ENCODE measurements around the gene RGS12.

RGS12 gene

GRCh38 chr4:3256230-3257102 lies 36.4 kb upstream of the RGS12 start:
- H3K27ac ChIP-seq (ENCODE audit: low read depth, low read length) = no peak overlapping the region
- no peaks in the 10 kb centered on the region for H3F3A ChIP-seq (ENCODE audit: insufficient read depth)
- H3K9me2 ChIP-seq (replicated peaks; ENCODE audit: insufficient read depth, low read length) = no peaks in the 10 kb centered on the region

GRCh38 chr4:3257103-3257555 lies 35.7 kb upstream of the RGS12 start:
- Histone ChIP-seq H3K9ac (ENCODE audit: low read length) (no peak overlapping the region), H3F3A (ENCODE audit: insufficient read depth) (no peaks in the 10 kb centered on the region), H3K4me3 (ENCODE audit: insufficient read depth, low read length, poor library complexity, severe bottlenecking) (no peak overlapping the region), H3K27me3 (ENCODE audit: low read length) (no peaks in the 10 kb centered on the region), H3K9me3 (ENCODE audit: insufficient read depth, low read length) (no peaks in the 10 kb centered on the region), H3K79me2 (ENCODE audit: insufficient read depth, low read length) (no peaks in the 10 kb centered on the region), H3K27ac (ENCODE audit: low read depth, low read length) (no peak overlapping the region), H3K36me3 (ENCODE audit: low read length) (no peaks in the 10 kb centered on the region), H3K4me2 (ENCODE audit: low read depth, low read length, poor library complexity, severe bottlenecking) (no peak overlapping the region), H4K20me1 (ENCODE audit: low read depth, low read length) (no peaks in the 10 kb centered on the region), H3K9me2 (replicated peaks; ENCODE audit: insufficient read depth, low read length) (no peaks in the 10 kb centered on the region), H2AFZ (ENCODE audit: low read depth, low read length, severe bottlenecking) (no peak overlapping the region)
- TF ChIP-seq EZH2phosphoT487 (conservative IDR thresholded peaks at IDR 0.05; ENCODE audit: low read length) (no peak), CTCF (IDR thresholded peaks at IDR 0.05; ENCODE audit: insufficient read depth, low read length, poor library complexity, severe bottlenecking) (no peak)

More at GRCh38 chr4:3256230-3257102, 36.4 kb upstream of the RGS12 start:
- H3K27me3 ChIP-seq (ENCODE audit: low read length) = no peaks in the 10 kb centered on the region
- H2AFZ ChIP-seq (ENCODE audit: low read depth, low read length, severe bottlenecking) = no peak overlapping the region
- H3K36me3 ChIP-seq (ENCODE audit: low read length) = no peaks in the 10 kb centered on the region
- no peak overlapping the region for H3K4me3 ChIP-seq (ENCODE audit: insufficient read depth, low read length, poor library complexity, severe bottlenecking)
- no peaks in the 10 kb centered on the region for H3K9me3 ChIP-seq (ENCODE audit: insufficient read depth, low read length)
- H4K20me1 ChIP-seq (ENCODE audit: low read depth, low read length) = no peaks in the 10 kb centered on the region
- H3K9ac ChIP-seq (ENCODE audit: low read length) = no peak overlapping the region
- H3K4me2 ChIP-seq (ENCODE audit: low read depth, low read length, poor library complexity, severe bottlenecking) = no peak overlapping the region
- TF ChIP-seq CTCF (IDR thresholded peaks at IDR 0.05; ENCODE audit: insufficient read depth, low read length, poor library complexity, severe bottlenecking) (no peak), EZH2phosphoT487 (conservative IDR thresholded peaks at IDR 0.05; ENCODE audit: low read length) (no peak)
- H3K79me2 ChIP-seq (ENCODE audit: insufficient read depth, low read length) = no peaks in the 10 kb centered on the region

- no peaks in the 10 kb centered on the region for H3K9me2 ChIP-seq (replicated peaks; ENCODE audit: insufficient read depth, low read length)
- no peak overlapping the region for H3K4me3 ChIP-seq (ENCODE audit: insufficient read depth, low read length, poor library complexity, severe bottlenecking)
- H3K27ac ChIP-seq (ENCODE audit: low read depth, low read length) = no peak overlapping the region
Measured at GRCh38 chr4:3257556-3258482, 35.0 kb upstream of the RGS12 start.

More at GRCh38 chr4:3257556-3258482, 35.0 kb upstream of the RGS12 start:
- Histone ChIP-seq H3K4me2 (ENCODE audit: low read depth, low read length, poor library complexity, severe bottlenecking) (no peak overlapping the region), H4K20me1 (ENCODE audit: low read depth, low read length) (no peaks in the 10 kb centered on the region), H3F3A (ENCODE audit: insufficient read depth) (no peaks in the 10 kb centered on the region), H3K27me3 (ENCODE audit: low read length) (no peaks in the 10 kb centered on the region), H3K9ac (ENCODE audit: low read length) (no peak overlapping the region), H3K79me2 (ENCODE audit: insufficient read depth, low read length) (no peaks in the 10 kb centered on the region), H2AFZ (ENCODE audit: low read depth, low read length, severe bottlenecking) (no peak overlapping the region), H3K36me3 (ENCODE audit: low read length) (no peaks in the 10 kb centered on the region), H3K9me3 (ENCODE audit: insufficient read depth, low read length) (no peaks in the 10 kb centered on the region)
- TF ChIP-seq CTCF (IDR thresholded peaks at IDR 0.05; ENCODE audit: insufficient read depth, low read length, poor library complexity, severe bottlenecking) = no peak
- TF ChIP-seq EZH2phosphoT487 (conservative IDR thresholded peaks at IDR 0.05; ENCODE audit: low read length) = no peak
